GM18511 (cell line): ENCODE measurements around the gene FA2H.
"Not testable (repeated sequence)": the region's sequence is repeated elsewhere in the genome, so short reads cannot be mapped to it uniquely, and the experiment has no call there.

ENCODE experiments used
- ATAC-seq: cut with Tn5 transposase; IDR thresholded peaks from one replicate; pipeline ENCODE4 v1.9.1; 2021; ENCODE audit warnings: mild to moderate bottlenecking, moderate library complexity; ENCODE audit not compliant: unreplicated experiment

Gene FA2H

GRCh38 chr16:74725651-74726455 lies 48.8 kb downstream of the FA2H start:
- no peak for ATAC-seq

- no peak for ATAC-seq
Measured at GRCh38 chr16:74724820-74725549, 49.6 kb downstream of the FA2H start.

GRCh38 chr16:74723256-74723655 lies 51.4 kb downstream of the FA2H start:
- ATAC-seq, result no peak

GRCh38 chr16:74722156-74722555 lies 52.5 kb downstream of the FA2H start:
- ATAC-seq, result not testable (repeated sequence)

GRCh38 chr16:74721716-74722115 lies 52.9 kb downstream of the FA2H start:
- ATAC-seq, result no peak

- no peak for ATAC-seq
Measured at GRCh38 chr16:74720579-74720978, 54.0 kb downstream of the FA2H start.

GRCh38 chr16:74718741-74719610 lies 55.6 kb downstream of the FA2H start:
- no peak for ATAC-seq

- no peak for ATAC-seq
Measured at GRCh38 chr16:74718140-74718539, 56.5 kb downstream of the FA2H start.

GRCh38 chr16:74717367-74717766 lies 57.3 kb downstream of the FA2H start:
- no peak for ATAC-seq

GRCh38 chr16:74716355-74716754 lies 58.3 kb downstream of the FA2H start:
- no peak for ATAC-seq

- no peak for ATAC-seq
Measured at GRCh38 chr16:74713876-74714275, 60.7 kb downstream of the FA2H start.

GRCh38 chr16:74713325-74713724 lies 61.3 kb downstream of the FA2H start:
- ATAC-seq, result no peak

GRCh38 chr16:74711938-74712337 lies 62.7 kb downstream of the FA2H start:
- no peak for ATAC-seq

- ATAC-seq, result no peak
Measured at GRCh38 chr16:74710401-74710800, 64.2 kb downstream of the FA2H start.

GRCh38 chr16:74709441-74709877 lies 65.2 kb downstream of the FA2H start:
- ATAC-seq, result peak; percentile 88

- ATAC-seq, result peak; percentile 45
Measured at GRCh38 chr16:74700438-74701225, 74.0 kb downstream of the FA2H start, which contains the start of gene MLKL. TSS of gene MLKL (minus strand) at chr16:74700862. CDS start at chr16:74695757, 5,105 bp downstream.

- peak; percentile 26 for ATAC-seq
Measured at GRCh38 chr16:74700116-74700437, 74.5 kb downstream of the FA2H start.

- no peak for ATAC-seq
Measured at GRCh38 chr16:74699666-74700065, 75.0 kb downstream of the FA2H start.

GRCh38 chr16:74698222-74698621 lies 76.4 kb downstream of the FA2H start:
- ATAC-seq, result peak; percentile 27
